HG02642 (cell line): Measurements from ENCODE around the gene OR4E1.
"Not testable (repeated sequence)": the region's sequence is repeated elsewhere in the genome, so short reads cannot be mapped to it uniquely, and the experiment has no call there.

Experiments used
- ATAC-seq: cut with Tn5 transposase; IDR thresholded peaks from one replicate; pipeline ENCODE4 v1.9.1; 2021; ENCODE audit warnings: mild to moderate bottlenecking; ENCODE audit not compliant: unreplicated experiment, poor library complexity

OR4E1 gene, protein sequence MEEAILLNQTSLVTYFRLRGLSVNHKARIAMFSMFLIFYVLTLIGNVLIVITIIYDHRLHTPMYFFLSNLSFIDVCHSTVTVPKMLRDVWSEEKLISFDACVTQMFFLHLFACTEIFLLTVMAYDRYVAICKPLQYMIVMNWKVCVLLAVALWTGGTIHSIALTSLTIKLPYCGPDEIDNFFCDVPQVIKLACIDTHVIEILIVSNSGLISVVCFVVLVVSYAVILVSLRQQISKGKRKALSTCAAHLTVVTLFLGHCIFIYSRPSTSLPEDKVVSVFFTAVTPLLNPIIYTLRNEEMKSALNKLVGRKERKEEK

DNA sequence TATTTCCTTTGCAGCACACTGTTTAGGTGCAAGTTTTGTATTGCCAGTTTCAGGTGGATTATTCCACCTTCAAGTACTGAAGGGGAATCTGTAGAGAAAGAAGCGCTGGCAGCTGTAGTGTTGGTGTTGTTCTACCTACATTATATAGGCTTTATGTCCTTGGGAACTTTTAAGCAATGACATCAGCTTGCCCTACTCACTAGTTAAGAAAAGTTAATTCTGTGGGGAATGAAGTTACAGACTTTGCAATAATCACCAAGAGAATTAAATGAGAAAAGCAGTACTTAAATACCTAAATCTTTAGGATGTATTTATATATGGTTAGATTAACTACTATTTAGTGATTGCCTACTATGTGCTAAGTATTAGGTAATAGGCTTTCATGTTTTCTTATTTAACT lies at the start of gene OR4E1:
Gene OR4E1 (minus strand): TSS at position 101 of the 400 bp plus-strand sequence. CDS start 2,883 bp downstream, outside the sequence.
- ATAC-seq = no peak

DNA sequence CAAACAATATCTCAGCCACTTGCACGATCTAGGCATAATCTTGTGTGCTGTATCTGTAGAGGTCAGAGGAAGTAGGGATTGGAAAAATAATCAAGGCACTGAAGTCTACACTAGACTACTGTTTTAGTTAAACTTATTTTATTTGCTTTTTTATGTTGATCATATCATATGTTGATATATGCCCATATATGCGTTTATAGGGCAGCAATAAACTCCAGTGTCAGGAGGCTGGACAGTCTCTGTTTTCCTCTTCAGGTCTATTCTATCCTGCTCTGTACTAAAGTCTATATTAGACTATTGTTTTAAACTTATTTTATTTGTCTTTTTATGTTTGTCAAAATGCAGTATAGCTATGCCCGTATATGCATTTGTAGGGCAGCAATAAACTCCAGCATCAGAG lies 47.9 kb upstream of the OR4E1 start:
- ATAC-seq = no peak

DNA sequence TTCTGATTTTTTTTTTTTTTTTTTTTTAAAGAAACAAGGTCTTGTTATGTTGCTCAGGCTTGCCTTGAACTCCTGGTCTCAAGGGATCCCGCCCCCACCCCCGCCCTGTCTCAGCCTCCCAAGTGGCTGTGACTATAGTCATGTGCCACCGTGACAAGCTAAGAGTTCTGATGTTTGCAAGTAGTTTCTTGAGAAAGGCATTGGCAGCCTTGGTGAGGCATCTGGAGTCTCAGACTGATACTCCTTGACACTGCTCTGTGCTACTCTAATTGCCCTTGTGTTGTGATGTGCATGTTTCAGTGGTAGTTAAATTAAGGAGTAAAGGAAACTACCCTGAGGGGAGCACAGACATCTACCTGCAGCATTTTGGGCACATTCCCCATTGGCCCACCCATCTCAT lies 46.2 kb upstream of the OR4E1 start:
- ATAC-seq = no peak

DNA sequence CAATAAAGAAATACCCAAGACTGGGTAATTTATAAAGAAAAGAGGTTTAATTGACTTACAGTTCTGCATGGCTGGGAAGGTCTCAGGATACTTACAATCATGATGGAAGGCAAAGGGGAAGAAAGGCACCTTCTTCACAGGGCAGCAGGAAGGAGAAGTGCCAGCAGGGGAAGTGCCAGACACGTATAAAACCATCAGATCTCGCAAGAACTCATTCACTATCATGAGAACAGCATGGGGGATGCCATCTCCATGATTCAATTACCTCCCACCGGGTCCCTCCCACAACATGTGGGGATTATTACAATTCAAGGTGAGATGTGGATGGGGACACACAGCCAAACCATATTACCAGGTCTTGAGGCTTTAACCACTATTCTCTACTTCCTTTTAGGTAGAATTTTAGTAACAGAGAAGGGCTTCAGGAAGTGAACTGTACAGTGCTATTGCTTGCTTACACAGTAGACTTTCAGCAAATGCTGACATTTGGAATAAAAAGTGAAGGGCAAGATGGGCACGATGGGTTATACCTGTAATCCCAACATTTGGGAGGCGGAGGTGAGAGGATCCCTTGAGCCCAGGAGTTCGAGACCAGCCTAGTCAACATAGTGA lies 40.8 kb upstream of the OR4E1 start:
- ATAC-seq = no peak

DNA sequence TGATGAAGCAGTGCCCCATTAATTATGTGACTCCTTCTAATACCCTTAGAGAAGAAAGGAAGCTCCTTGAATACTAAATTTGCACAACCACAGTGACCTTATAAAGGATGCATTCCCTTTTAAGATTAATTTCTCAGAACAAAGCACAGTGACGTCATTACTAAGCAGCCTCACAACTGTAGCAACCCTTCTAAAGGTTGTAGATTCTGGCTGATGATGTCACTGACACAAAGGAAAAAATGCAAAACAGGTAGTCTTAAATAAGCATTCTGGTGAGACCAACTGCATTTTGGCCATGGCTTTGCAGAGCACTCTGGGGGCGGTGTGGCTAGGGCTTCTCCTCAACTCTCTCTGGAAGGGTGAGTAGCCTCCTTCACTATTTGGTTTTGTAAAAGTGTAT lies 38.4 kb upstream of the OR4E1 start:
- no peak for ATAC-seq

DNA sequence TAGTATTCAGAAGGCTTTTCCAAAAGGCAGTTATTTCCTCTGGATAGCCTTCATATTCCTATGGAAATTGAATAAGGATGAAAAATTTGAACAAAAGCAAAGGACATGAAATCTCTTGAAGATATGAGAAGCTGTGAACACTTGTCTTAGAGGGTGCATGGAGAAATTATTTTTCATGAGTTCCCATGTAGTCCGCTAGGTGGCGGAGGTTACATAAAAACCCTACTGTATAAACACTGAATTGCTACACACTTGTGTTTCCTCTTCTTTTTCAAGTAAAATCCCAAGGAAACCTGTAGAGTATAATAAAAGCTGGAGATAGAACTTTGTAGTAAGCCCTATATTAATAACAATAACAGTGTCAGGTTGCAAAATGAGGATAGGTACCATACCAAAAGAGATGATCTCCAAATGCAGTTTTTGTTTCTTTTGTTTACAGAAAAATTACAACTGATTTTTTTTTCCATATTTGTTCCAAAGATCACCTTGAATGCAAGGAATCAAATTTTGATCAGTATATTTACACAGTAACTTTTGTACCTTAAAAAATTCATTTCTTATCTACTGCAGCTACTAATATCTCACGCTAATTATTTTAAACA lies 37.8 kb upstream of the OR4E1 start:
- no peak for ATAC-seq

DNA sequence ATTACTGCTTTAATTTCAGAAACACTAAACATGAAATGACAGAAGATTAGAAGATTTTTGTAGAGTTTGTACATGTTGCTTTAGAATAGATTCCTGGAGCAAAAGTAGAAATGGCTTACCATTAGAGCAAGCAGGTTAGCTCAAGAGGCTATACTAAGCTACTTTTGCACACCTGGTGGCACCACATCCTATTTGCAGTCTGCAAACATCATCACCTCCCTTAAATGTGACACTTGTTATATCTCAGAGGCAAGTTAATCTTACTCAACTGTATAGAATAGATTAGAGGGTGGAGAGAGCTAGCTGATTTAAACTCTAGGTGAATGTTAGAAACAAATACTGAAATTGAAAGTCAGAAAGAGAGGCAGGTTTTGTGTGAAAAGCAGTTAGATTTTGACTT lies 30.7 kb upstream of the OR4E1 start:
- no peak for ATAC-seq

DNA sequence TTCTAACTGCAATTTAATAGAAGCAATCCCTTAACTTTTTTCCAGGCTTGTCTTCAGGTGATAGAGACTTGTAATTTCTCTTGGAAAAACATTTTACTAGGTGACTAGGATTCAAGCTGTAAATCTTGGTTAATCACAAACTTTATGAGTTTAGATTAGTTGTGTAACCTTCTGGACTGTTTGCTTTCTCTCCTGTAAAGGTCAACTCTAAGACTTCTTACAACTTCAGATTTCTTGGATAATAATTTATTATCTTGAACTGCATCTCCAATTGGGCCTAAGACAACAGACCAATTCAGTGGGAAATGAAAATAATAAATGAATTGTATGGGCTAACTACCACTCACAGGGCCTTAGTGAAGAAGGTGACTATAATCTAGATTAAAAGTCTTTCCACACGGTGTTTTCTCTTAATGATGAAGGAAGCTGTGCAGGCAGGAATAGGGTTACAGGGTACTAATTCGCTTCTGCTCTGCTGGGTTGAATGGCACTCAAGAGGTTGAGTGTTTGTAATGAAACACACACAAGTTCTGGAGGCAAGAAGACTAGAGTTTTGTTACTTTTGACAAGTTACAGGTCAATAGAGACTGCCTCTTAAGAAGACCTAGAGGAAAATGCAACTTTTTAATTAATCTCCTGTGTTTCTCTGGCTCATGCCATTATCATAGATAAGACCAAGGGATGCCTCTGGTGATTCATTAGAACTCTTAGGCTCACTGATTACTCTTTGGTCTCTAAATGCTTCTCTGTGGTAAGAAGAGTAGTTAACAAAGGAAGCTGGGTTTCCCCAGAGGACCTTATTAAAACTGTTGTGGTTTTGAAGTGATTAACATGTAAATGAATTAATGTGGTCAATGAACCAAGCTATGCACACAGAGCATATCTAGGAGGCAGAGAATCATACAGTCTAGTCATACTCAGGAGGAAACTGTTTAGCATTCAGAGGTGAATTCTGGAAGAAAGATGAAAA lies 30.0 kb upstream of the OR4E1 start:
- ATAC-seq = no peak

DNA sequence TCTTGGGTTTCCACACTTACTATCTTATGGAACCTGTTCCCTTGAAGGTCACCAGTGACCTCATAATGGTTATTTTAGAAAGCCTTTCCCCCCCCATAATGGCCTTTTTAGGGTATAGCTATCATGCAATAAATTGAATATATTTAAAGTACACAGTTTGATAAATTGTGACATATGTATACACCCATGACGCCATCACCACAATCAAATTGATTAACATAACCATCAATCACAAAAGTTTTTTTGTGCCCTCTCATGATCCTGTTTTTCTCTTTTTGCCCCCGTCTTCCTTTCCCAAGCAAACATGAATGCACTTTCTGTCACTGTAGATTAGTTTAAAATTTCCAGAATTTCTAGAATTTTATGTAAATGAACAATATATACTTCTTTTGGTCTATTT lies 28.7 kb upstream of the OR4E1 start:
- no peak for ATAC-seq

DNA sequence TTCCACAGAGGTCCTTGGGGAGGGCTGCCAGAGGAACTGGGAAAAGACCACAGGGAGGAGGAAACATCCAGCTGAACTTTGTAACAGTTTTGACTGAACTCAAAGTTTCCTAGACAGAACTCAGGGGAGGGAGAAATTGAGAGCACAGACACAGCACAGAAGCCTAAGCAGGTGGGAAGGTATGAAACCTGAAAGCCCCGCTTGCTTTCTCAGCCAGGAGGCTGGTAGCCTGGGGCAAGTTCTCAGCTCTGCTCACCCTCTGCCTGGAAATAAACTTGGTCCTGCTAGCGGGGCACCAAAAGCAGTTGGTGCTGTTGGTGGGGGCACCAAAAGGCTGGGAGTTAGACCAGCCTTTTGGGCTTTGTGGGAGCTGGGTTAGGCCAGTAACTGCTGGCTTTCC lies 25.9 kb upstream of the OR4E1 start:
- no peak for ATAC-seq

DNA sequence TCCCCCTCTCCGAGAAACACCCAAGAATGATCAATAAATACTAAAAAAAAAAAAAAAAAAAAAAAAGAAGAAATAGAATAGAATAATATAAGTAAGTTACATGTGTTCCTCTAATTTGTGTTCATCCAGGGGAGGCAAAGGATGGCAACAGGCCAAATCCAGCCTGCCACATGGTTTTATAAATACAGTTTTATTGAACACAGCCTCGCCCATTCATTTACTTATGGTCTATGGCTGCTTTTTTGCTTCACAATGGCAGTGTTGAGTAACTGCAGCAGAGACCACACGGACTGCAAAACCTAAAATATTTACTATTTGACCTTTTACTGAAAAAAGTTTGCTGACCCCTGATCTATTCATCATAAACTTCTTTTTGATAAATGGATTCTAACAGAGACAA lies 24.9 kb upstream of the OR4E1 start:
- ATAC-seq = not testable (repeated sequence)

DNA sequence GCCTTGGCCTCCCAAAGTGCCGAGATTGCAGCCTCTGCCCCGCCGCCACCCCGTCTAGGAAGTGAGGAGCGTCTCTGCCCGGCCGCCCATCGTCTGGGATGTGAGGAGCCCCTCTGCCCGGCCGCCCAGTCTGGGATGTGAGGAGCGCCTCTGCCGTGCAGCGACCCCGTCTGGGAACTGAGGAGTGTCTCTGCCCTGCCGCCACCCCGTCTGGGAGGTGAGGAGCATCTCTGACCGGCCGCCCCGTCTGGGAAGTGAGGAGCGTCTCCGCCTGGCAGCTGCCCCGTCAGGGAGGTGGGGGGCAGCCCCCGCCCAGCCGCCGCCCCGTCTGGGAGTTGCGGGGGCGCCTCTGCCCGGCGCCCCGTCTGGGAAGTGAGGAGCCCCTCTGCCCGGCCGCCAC lies 24.0 kb upstream of the OR4E1 start:
- ATAC-seq = not testable (repeated sequence)

DNA sequence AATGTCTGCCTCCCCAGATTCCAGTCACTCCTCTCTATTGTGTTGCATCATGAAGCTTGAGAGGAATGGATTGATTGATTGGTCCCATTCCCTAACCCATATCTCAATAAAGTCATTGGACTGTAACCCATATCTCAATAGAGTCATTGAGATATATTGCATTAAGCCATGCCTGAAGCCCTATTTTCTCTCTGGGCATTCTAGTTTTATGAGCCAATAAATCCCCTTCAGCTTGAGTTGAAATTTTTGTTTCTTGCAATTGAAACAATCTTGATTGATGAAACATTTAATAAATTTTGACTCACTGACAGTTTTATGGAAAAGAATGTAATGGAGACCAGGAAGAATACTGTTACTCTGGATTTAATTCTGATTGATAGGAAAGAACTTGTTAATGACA lies 20.8 kb upstream of the OR4E1 start:
- no peak for ATAC-seq

DNA sequence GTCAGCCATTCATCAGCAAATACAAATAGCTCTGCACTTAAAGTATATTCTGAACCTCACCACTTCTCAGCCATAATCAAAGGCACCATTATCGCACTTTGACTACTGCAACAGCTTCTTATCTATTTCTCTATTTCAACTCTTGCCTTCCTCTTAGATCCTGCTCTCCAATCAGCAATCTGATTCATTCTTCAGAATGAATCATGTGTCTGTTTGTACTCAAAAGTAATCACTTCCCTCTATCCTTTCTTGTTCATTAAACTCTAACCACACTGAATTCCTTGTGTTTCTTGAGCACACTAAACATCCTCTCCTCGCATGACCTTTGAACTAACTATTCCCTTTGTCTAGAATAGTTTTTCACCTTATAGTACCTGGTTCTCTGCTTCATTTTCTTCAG lies 12.8 kb upstream of the OR4E1 start:
- no peak for ATAC-seq

DNA sequence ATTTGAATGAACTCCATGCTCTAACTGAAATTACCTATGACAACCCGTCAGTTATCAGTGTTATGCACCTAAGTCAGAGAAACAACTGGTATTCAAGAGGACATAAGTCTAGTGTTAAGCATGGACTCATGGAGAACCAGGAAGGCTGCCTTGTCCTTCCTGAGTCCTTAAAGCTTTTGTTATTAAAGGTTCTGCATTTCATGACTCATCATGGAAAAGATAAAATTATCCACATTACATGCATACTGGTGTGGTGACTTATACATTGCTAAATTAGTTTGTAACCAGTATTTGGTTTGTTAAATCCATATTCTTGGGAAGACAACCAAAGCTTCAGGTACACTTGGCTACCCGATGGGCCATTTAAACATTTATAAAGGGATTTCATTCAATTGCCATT lies 6.5 kb upstream of the OR4E1 start:
- ATAC-seq = no peak

DNA sequence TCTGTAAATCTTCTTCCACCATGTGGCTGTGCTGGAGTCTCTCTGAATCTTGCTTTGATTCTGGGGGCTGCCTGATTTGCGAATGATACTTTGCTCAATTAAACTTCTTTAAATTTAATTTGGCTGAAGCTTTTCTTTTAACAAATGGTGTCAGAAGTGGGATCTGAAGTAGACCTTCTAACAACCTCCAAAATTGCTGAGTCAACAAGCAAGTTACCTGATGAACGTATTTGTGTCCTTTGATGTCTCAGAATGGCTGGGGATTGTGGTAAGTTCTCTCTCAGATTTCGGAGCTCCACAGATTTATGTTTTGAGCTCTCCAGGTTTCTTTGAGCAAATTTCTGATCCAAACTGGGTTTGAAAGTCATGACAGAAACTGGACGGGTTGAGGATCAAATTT lies 1.9 kb upstream of the OR4E1 start:
- ATAC-seq = no peak

DNA sequence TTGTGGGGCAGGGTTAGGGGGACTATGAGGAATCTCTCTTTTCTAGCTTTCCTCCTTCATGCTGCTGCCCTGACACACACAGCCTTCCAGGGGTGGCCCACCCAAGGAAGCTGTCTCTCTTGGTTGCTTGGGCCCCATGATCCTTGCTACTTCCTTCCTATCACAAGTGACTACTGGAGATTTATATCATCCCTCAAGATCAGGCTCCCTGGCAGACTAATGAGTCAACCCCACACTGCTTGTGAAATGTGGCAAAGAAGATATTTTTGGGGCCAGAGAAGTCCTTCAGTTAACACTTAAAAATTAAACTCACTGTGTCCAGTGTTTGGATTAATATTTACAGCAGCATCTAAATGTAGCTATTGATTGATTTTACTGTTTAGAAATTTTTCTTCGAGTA lies 1.5 kb downstream of the OR4E1 start:
- ATAC-seq = no peak

DNA sequence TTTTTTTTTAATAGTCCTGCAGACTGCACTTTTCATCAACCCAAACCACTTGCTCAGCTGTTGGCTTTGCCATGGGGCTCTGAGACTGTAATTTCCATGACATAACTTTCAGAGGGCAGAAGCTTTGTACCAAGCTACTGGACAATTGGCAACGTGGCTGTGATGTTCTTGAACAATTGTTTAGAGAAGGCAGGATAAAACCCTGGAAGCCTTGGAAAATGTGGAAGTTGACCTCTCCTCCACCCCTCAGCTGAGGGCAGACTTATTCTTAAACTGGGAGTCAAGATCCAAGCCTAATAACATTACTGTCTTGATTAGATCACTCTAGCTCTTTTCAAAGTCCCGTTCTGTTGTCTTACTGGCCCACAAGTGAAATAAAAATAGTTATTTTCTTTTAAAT lies 2.2 kb downstream of the OR4E1 start:
- no peak for ATAC-seq

DNA sequence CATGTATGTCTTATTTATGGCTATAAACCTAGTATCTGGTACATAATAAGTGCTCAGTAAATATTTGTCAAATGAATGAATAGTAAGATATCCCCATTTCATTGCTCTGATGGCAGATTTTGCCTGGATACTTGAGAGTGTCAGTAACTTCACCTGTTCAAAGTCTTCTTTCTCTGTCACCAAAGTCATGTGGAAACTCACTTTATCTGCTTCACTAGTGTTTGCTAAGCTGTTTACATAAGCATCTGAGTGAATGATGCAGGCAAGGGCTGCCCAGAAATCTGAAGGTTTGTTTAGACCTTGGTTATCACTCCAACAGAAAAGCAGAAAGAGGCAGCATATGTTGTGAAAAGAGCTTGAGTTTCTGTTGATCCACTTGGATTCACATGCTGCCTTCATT lies 4.3 kb downstream of the OR4E1 start:
- no peak for ATAC-seq

DNA sequence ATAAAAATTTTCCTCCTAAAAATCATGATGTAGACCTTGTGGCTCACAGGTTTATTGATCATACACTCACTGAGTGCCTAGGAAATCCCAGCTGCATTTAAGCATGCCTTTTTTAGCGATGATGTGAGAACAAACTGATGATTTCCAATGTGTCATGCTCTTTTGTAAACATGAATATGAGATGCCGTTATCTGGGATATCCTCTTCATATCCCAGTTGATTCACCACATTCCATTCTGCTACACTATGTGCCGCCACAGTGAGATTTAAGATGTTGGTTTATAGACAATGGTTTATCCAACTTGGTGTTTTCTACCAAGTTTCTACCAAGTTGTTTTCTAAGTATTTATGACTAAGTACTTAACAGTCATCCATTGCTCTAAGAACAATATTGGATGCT lies 5.2 kb downstream of the OR4E1 start:
- ATAC-seq = no peak

DNA sequence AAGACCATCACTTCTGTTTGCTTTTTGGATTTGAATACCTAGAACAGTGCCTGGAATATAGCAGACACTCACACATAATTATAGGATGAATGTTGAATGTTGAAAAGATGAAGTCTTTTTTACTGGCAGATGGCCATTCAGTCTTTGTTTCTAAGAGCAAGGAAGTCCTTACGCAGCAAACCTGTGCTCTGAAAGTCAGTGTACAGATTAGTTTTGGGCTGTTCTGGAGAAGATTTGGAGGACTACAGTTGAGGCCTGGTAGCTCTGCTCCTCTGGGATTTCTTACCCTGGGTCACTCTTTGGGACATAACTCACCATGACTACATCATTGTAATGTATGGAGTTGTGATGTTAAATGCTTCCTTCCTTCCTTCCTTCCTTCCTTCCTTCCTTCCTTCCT lies 16.6 kb downstream of the OR4E1 start:
- no peak for ATAC-seq
